Osteocyte (in vitro differentiated cells): ENCODE results near the gene VPS37B. TPM values are rescaled to one million over a fixed set of nuclear protein-coding genes. Genes with fewer than 3 reads are reported as not detected.

Source experiments
- DNase-seq: peaks from one replicate; pipeline ENCODE4 v3.0.0; 2021; ENCODE audit warnings: mixed read lengths; ENCODE audit not compliant: unreplicated experiment; ENCODE audit errors: extremely low spot score
- H3K27ac Mint-ChIP-seq: one replicate; pipeline ENCODE4 v1.8.0; 2021; ENCODE audit warnings: mild to moderate bottlenecking, mixed read lengths; ENCODE audit not compliant: unreplicated experiment
- H3K27me3 Mint-ChIP-seq: one replicate; pipeline ENCODE4 v1.8.0; 2021; ENCODE audit warnings: mixed read lengths; ENCODE audit not compliant: unreplicated experiment
- H3K36me3 Mint-ChIP-seq: one replicate; pipeline ENCODE4 v1.8.0; 2021; ENCODE audit warnings: mixed read lengths; ENCODE audit not compliant: unreplicated experiment
- H3K4me1 Mint-ChIP-seq: one replicate; pipeline ENCODE4 v1.8.0; 2021; ENCODE audit warnings: mixed read lengths; ENCODE audit not compliant: unreplicated experiment
- H3K4me3 Mint-ChIP-seq: one replicate; pipeline ENCODE4 v1.8.0; 2021; ENCODE audit warnings: mild to moderate bottlenecking, moderate library complexity, mixed read lengths; ENCODE audit not compliant: unreplicated experiment
- H3K9me3 Mint-ChIP-seq: one replicate; pipeline ENCODE4 v1.8.0; 2021; ENCODE audit warnings: mixed read lengths; ENCODE audit not compliant: unreplicated experiment
- CTCF ChIP-seq: fragments of 200-600 bp; sonication (generic); IDR thresholded peaks from 2 replicates; pipeline ENCODE4 v1.5.0; 2021; ENCODE audit warnings: antibody characterized with exemption, mild to moderate bottlenecking, moderate library complexity
- total RNA-seq: library from RNA; stranded (reverse); gene quantifications from 2 replicates; pipeline ENCODE4 v1.2.1, GENCODE V29; 2021

Gene VPS37B
- total RNA-seq, 1 donor from 2014 or later: 27.5 TPM

GRCh38 chr12:122851820-122852219 is 44.1 kb downstream of the VPS37B start:
- no peaks in the 10 kb centered on the region for H3K27me3 Mint-ChIP-seq
- no peak for TF ChIP-seq CTCF
- H3K9me3 Mint-ChIP-seq: no peaks in the 10 kb centered on the region
- H3K36me3 Mint-ChIP-seq: peaks cover 2% of the 10 kb centered on the region
- H3K27ac Mint-ChIP-seq: peak overlapping the region; percentile 70
- H3K4me1 Mint-ChIP-seq: peaks cover 15% of the 10 kb centered on the region
- DNase-seq: no peak
- H3K4me3 Mint-ChIP-seq: no peak overlapping the region

- Mint-ChIP-seq H3K9me3 (no peaks in the 10 kb centered on the region), H3K27me3 (no peaks in the 10 kb centered on the region), H3K4me3 (no peak overlapping the region), H3K27ac (no peak overlapping the region), H3K36me3 (peaks cover 2% of the 10 kb centered on the region), H3K4me1 (peaks cover 15% of the 10 kb centered on the region)
- no peak for TF ChIP-seq CTCF
- DNase-seq: no peak
Observed at GRCh38 chr12:122850695-122851350, 45.1 kb downstream of the VPS37B start.

- peaks cover 2% of the 10 kb centered on the region for H3K36me3 Mint-ChIP-seq
- H3K4me1 Mint-ChIP-seq: peaks cover 15% of the 10 kb centered on the region
- H3K27ac Mint-ChIP-seq: no peak overlapping the region
- H3K4me3 Mint-ChIP-seq: no peak overlapping the region
- no peaks in the 10 kb centered on the region for H3K9me3 Mint-ChIP-seq
- DNase-seq: no peak
- TF ChIP-seq CTCF: no peak
- H3K27me3 Mint-ChIP-seq: no peaks in the 10 kb centered on the region
Observed at GRCh38 chr12:122850048-122850445, 45.9 kb downstream of the VPS37B start.

- Mint-ChIP-seq H3K4me3 (no peak overlapping the region), H3K9me3 (no peaks in the 10 kb centered on the region), H3K27ac (no peak overlapping the region), H3K4me1 (peaks cover 15% of the 10 kb centered on the region), H3K27me3 (no peaks in the 10 kb centered on the region), H3K36me3 (peaks cover 2% of the 10 kb centered on the region)
- no peak for DNase-seq
- TF ChIP-seq CTCF: no peak
Observed at GRCh38 chr12:122849352-122850047, 46.4 kb downstream of the VPS37B start.
